PC-3 (cell line): ENCODE data around the gene MON2.

Experiments used
- CTCF ChIP-seq: fragments of 300-600 bp; sonication (generic); conservative IDR thresholded peaks from 2 replicates; pipeline ENCODE4 v1.5.1; 2017; ENCODE audit warnings: antibody characterized with exemption, low read depth, mild to moderate bottlenecking, low read length
- EZH2 ChIP-seq: fragments of 300-600 bp; sonication (generic); IDR thresholded peaks from one replicate; pipeline ENCODE4 v1.6.1; 2017; ENCODE audit warnings: antibody characterized with exemption, mild to moderate bottlenecking, low read length; ENCODE audit not compliant: unreplicated experiment

GRCh38 chr12:62603061-62603810 is 136.6 kb downstream of the MON2 start:
- TF ChIP-seq CTCF (peak; percentile 44), EZH2 (no peak)
